Osteocyte (in vitro differentiated cells): ENCODE results near the gene FUT8. TPM values are rescaled to one million over a fixed set of nuclear protein-coding genes. Genes with fewer than 3 reads are reported as not detected.
"Not testable (repeated sequence)": the region's sequence is repeated elsewhere in the genome, so short reads cannot be mapped to it uniquely, and the experiment has no call there.

Source experiments
- DNase-seq: peaks from one replicate; pipeline ENCODE4 v3.0.0; 2021; ENCODE audit warnings: mixed read lengths; ENCODE audit not compliant: unreplicated experiment; ENCODE audit errors: extremely low spot score
- H3K27ac Mint-ChIP-seq: one replicate; pipeline ENCODE4 v1.8.0; 2021; ENCODE audit warnings: mild to moderate bottlenecking, mixed read lengths; ENCODE audit not compliant: unreplicated experiment
- H3K27me3 Mint-ChIP-seq: one replicate; pipeline ENCODE4 v1.8.0; 2021; ENCODE audit warnings: mixed read lengths; ENCODE audit not compliant: unreplicated experiment
- H3K36me3 Mint-ChIP-seq: one replicate; pipeline ENCODE4 v1.8.0; 2021; ENCODE audit warnings: mixed read lengths; ENCODE audit not compliant: unreplicated experiment
- H3K4me1 Mint-ChIP-seq: one replicate; pipeline ENCODE4 v1.8.0; 2021; ENCODE audit warnings: mixed read lengths; ENCODE audit not compliant: unreplicated experiment
- H3K4me3 Mint-ChIP-seq: one replicate; pipeline ENCODE4 v1.8.0; 2021; ENCODE audit warnings: mild to moderate bottlenecking, moderate library complexity, mixed read lengths; ENCODE audit not compliant: unreplicated experiment
- H3K9me3 Mint-ChIP-seq: one replicate; pipeline ENCODE4 v1.8.0; 2021; ENCODE audit warnings: mixed read lengths; ENCODE audit not compliant: unreplicated experiment
- CTCF ChIP-seq: fragments of 200-600 bp; sonication (generic); IDR thresholded peaks from 2 replicates; pipeline ENCODE4 v1.5.0; 2021; ENCODE audit warnings: antibody characterized with exemption, mild to moderate bottlenecking, moderate library complexity
- total RNA-seq: library from RNA; stranded (reverse); gene quantifications from 2 replicates; pipeline ENCODE4 v1.2.1, GENCODE V29; 2021

Gene FUT8
- total RNA-seq, 1 donor from 2014 or later, result 35.5 TPM

DNA sequence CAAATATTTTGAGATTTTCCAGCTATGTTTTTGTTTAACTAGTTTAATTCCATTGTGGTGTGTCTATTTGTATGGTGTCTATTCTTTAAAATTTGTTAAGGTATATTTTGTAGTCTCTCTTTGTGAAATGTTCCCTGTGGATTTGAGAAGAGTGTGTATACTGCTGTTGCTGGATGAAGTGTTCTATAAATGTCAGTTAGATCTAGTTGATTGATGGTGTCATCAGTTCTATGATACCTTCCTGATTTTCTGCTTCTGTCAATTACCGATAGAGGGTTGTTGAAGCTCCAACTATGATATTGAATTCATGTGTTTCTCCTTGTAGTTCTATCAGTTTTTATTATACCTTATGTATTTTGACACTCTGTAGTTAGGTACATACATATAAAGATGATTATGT lies 53.1 kb downstream of the FUT8 start:
- Mint-ChIP-seq H3K4me1 (peaks cover 19% of the 10 kb centered on the region), H3K27me3 (no peaks in the 10 kb centered on the region), H3K9me3 (no peaks in the 10 kb centered on the region), H3K4me3 (no peak overlapping the region), H3K27ac (no peak overlapping the region), H3K36me3 (peaks cover 3% of the 10 kb centered on the region)
- no peak for TF ChIP-seq CTCF
- no peak for DNase-seq

GRCh38 chr14:65467926-65468325 lies 55.4 kb downstream of the FUT8 start:
- not testable (repeated sequence) for H3K27me3 Mint-ChIP-seq, H3K27ac Mint-ChIP-seq, H3K36me3 Mint-ChIP-seq, DNase-seq, H3K9me3 Mint-ChIP-seq, H3K4me3 Mint-ChIP-seq, H3K4me1 Mint-ChIP-seq

- no peak for TF ChIP-seq CTCF
- H3K4me1 Mint-ChIP-seq, result no peaks in the 10 kb centered on the region
- H3K4me3 Mint-ChIP-seq, result no peak overlapping the region
- H3K27ac Mint-ChIP-seq, result no peak overlapping the region
- H3K36me3 Mint-ChIP-seq, result peaks cover 2% of the 10 kb centered on the region
- H3K9me3 Mint-ChIP-seq, result no peaks in the 10 kb centered on the region
- H3K27me3 Mint-ChIP-seq, result no peaks in the 10 kb centered on the region
- no peak for DNase-seq
These were observed 57.4 kb downstream of the FUT8 start for GRCh38 chr14:65469903-65470302.

- no peak overlapping the region for H3K27ac Mint-ChIP-seq
- DNase-seq, result no peak
- no peaks in the 10 kb centered on the region for H3K9me3 Mint-ChIP-seq
- H3K36me3 Mint-ChIP-seq, result peaks cover 2% of the 10 kb centered on the region
- no peak for TF ChIP-seq CTCF
- no peaks in the 10 kb centered on the region for H3K27me3 Mint-ChIP-seq
- no peaks in the 10 kb centered on the region for H3K4me1 Mint-ChIP-seq
- H3K4me3 Mint-ChIP-seq, result no peak overlapping the region
These were observed 57.9 kb downstream of the FUT8 start for GRCh38 chr14:65470404-65470880.

- H3K9me3 Mint-ChIP-seq, result no peaks in the 10 kb centered on the region
- H3K4me3 Mint-ChIP-seq, result no peak overlapping the region
These were observed 58.7 kb downstream of the FUT8 start for GRCh38 chr14:65471038-65471878.

More at GRCh38 chr14:65471038-65471878, 58.7 kb downstream of the FUT8 start:
- H3K36me3 Mint-ChIP-seq, result peaks cover 2% of the 10 kb centered on the region
- TF ChIP-seq CTCF, result no peak
- no peaks in the 10 kb centered on the region for H3K4me1 Mint-ChIP-seq
- H3K27ac Mint-ChIP-seq, result no peak overlapping the region
- no peak for DNase-seq
- H3K27me3 Mint-ChIP-seq, result no peaks in the 10 kb centered on the region
